IMR-90 (cell line): ENCODE measurements around the gene TNFRSF1B. TPM values are rescaled to one million over a fixed set of nuclear protein-coding genes. Genes with fewer than 3 reads are reported as not detected.

ENCODE experiments used
- ATAC-seq: fragments of 200-7000 bp; cut with Tn5 transposase; 2 replicates; pipeline ENCODE4 v1.9.1; 2020; ENCODE audit warnings: low read depth, mild to moderate bottlenecking, moderate library complexity
- BruUV-seq: library from RNA; stranded (reverse); fragments of 400-500 nt; replicated peaks from 2 replicates; lab custom pipeline; 2021; lab: Mats Ljungman, UMichigan
- CTCF ChIA-PET: fragments of 300-600 bp; formaldehyde crosslinking; extraction: SDS; loops from one replicate; lab custom pipeline; 2021; ENCODE audit warnings: antibody characterized with exemption; lab: Yijun Ruan, JAX
- POLR2A ChIA-PET: fragments of 300-600 bp; sonication (Branson Sonifier 250); formaldehyde crosslinking; loops from one replicate; lab custom pipeline; 2022; ENCODE audit warnings: antibody characterized with exemption; ENCODE audit not compliant: unreplicated experiment; lab: Charles Lee
- DNase-seq: peaks from one replicate; pipeline ENCODE4 v3.0.0; 2013
- H2AFZ ChIP-seq: replicated peaks from 2 replicates; pipeline ENCODE3; 2013; ENCODE audit warnings: low read length, mild to moderate bottlenecking; ENCODE audit not compliant: poor library complexity
- H2AK5ac ChIP-seq: 2 replicates; pipeline ENCODE4 v1.6.1; 2013; ENCODE audit warnings: low read depth, low read length, inconsistent platforms
- H2AK9ac ChIP-seq: replicated peaks from 2 replicates; pipeline ENCODE3; 2013; ENCODE audit warnings: mild to moderate bottlenecking, low read depth, low read length, moderate library complexity; ENCODE audit not compliant: poor library complexity
- H2BK120ac ChIP-seq: 2 replicates; pipeline ENCODE4 v1.6.1; 2013; ENCODE audit warnings: low read depth, low read length, inconsistent platforms
- H2BK15ac ChIP-seq: 3 replicates; pipeline ENCODE4 v1.6.1; 2013; ENCODE audit warnings: low read depth, low read length, inconsistent platforms
- H2BK20ac ChIP-seq: 2 replicates; pipeline ENCODE4 v1.6.1; 2013; ENCODE audit warnings: low read depth, mild to moderate bottlenecking, inconsistent platforms, low read length, moderate library complexity
- H2BK5ac ChIP-seq: 2 replicates; pipeline ENCODE4 v1.6.1; 2013; ENCODE audit warnings: mild to moderate bottlenecking, low read depth, low read length, inconsistent platforms; ENCODE audit not compliant: poor library complexity, severe bottlenecking
- H3K14ac ChIP-seq: replicated peaks from 2 replicates; pipeline ENCODE4 v1.6.1; 2013; ENCODE audit warnings: low read depth, low read length, inconsistent platforms
- H3K18ac ChIP-seq: 2 replicates; pipeline ENCODE4 v1.6.1; 2013; ENCODE audit warnings: low read depth, low read length, control low read depth
- H3K23ac ChIP-seq: 2 replicates; pipeline ENCODE4 v1.6.1; 2013; ENCODE audit warnings: low read depth, low read length, inconsistent platforms
- H3K27ac ChIP-seq: 2 replicates; pipeline ENCODE4 v1.5.1; 2013; ENCODE audit warnings: mild to moderate bottlenecking, control low read depth, low read length; ENCODE audit not compliant: insufficient read depth
- H3K27me3 ChIP-seq: 2 replicates; pipeline ENCODE4 v1.6.1; 2013; ENCODE audit warnings: low read length; ENCODE audit not compliant: control insufficient read depth, insufficient read depth
- H3K36me3 ChIP-seq: 2 replicates; pipeline ENCODE4 v1.6.1; 2013; ENCODE audit warnings: low read length, mixed read lengths; ENCODE audit not compliant: control insufficient read depth, insufficient read depth
- H3K4ac ChIP-seq: 2 replicates; pipeline ENCODE4 v1.6.1; 2013; ENCODE audit warnings: low read depth, low read length, inconsistent platforms
- H3K4me1 ChIP-seq: 2 replicates; pipeline ENCODE4 v1.6.1; 2013; ENCODE audit warnings: low read length, mixed read lengths; ENCODE audit not compliant: control insufficient read depth, insufficient read depth
- H3K4me2 ChIP-seq: 2 replicates; pipeline ENCODE4 v1.6.1; 2013; ENCODE audit warnings: low read depth, mild to moderate bottlenecking, control low read depth, low read length, moderate library complexity
- H3K4me3 ChIP-seq: 2 replicates; pipeline ENCODE4 v1.5.1; 2013; ENCODE audit warnings: low read depth, mild to moderate bottlenecking, control low read depth, low read length, moderate library complexity; ENCODE audit not compliant: insufficient read depth
- H3K56ac ChIP-seq: 2 replicates; pipeline ENCODE4 v1.6.1; 2013; ENCODE audit warnings: low read length, inconsistent platforms; ENCODE audit not compliant: insufficient read depth; ENCODE audit errors: extremely low read depth
- H3K79me1 ChIP-seq, 2 experiments: 2 replicates each; pipeline ENCODE4 v1.6.1; 2013; ENCODE audit warnings: low read length in 2 of 2, inconsistent platforms in 1 of 2, low read depth in 1 of 2
- H3K9ac ChIP-seq: 2 replicates; pipeline ENCODE4 v1.6.1; 2013; ENCODE audit warnings: low read depth, low read length, control low read depth
- H3K9me1 ChIP-seq: 2 replicates; pipeline ENCODE4 v1.6.1; 2013; ENCODE audit warnings: low read length, inconsistent platforms; ENCODE audit not compliant: insufficient read depth
- H3K9me3 ChIP-seq: 2 replicates; pipeline ENCODE4 v1.6.1; 2013; ENCODE audit warnings: low read length; ENCODE audit not compliant: control insufficient read depth, insufficient read depth
- H4K20me1 ChIP-seq: 2 replicates; pipeline ENCODE4 v1.6.1; 2013; ENCODE audit warnings: low read length, inconsistent platforms; ENCODE audit not compliant: insufficient read depth
- H4K5ac ChIP-seq: 2 replicates; pipeline ENCODE4 v1.6.1; 2013; ENCODE audit warnings: mild to moderate bottlenecking, low read depth, low read length, control low read depth
- H4K8ac ChIP-seq, 2 experiments: 2 replicates each; pipeline ENCODE4 v1.6.1; 2013; ENCODE audit warnings: low read depth in 2 of 2, low read length in 2 of 2, control low read depth in 1 of 2, inconsistent platforms in 1 of 2
- H4K91ac ChIP-seq: 2 replicates; pipeline ENCODE4 v1.6.1; 2013; ENCODE audit warnings: low read depth, low read length, inconsistent platforms; ENCODE audit not compliant: insufficient read depth
- BHLHE40 ChIP-seq: fragments of 150-350 bp; IDR thresholded peaks from 2 replicates; pipeline ENCODE4 v1.6.1; 2016; ENCODE audit warnings: mild to moderate bottlenecking, low read depth, low read length
- CEBPB ChIP-seq: IDR thresholded peaks from 2 replicates; pipeline ENCODE4 v1.6.1; 2012; ENCODE audit warnings: low read depth, low read length, improper control_type of control experiment
- CHD1 ChIP-seq: IDR thresholded peaks from 2 replicates; pipeline ENCODE4 v1.6.1; 2012; ENCODE audit warnings: low read depth, low read length, improper control_type of control experiment
- CTCF ChIP-seq: conservative IDR thresholded peaks from 2 replicates; pipeline ENCODE4 v1.5.1; 2012; ENCODE audit warnings: mild to moderate bottlenecking, low read depth, low read length, improper control_type of control experiment
- ELK1 ChIP-seq: fragments of 150-350 bp; IDR thresholded peaks from 2 replicates; pipeline ENCODE4 v1.6.1; 2016; ENCODE audit warnings: low read depth, mild to moderate bottlenecking, low read length, moderate library complexity, borderline replicate concordance
- FOS ChIP-seq: fragments of 150-350 bp; IDR thresholded peaks from 2 replicates; pipeline ENCODE4 v1.6.1; 2016; ENCODE audit warnings: low read depth, low read length
- MAFK ChIP-seq: IDR thresholded peaks from 2 replicates; pipeline ENCODE4 v1.6.1; 2012; ENCODE audit warnings: low read depth, low read length, improper control_type of control experiment
- MAZ ChIP-seq: IDR thresholded peaks from 2 replicates; pipeline ENCODE4 v1.6.1; 2012; ENCODE audit warnings: low read depth, mild to moderate bottlenecking, low read length, improper control_type of control experiment, moderate library complexity, borderline replicate concordance
- MXI1 ChIP-seq: IDR thresholded peaks from 2 replicates; pipeline ENCODE4 v1.6.1; 2012; ENCODE audit warnings: low read depth, mild to moderate bottlenecking, low read length, moderate library complexity, borderline replicate concordance
- NFE2L2 ChIP-seq: fragments of 150-350 bp; IDR thresholded peaks from 2 replicates; pipeline ENCODE4 v1.6.1; 2016; ENCODE audit warnings: low read depth, mild to moderate bottlenecking, low read length
- POLR2A ChIP-seq: IDR thresholded peaks from 2 replicates; pipeline ENCODE4 v1.6.1; 2012; ENCODE audit warnings: mild to moderate bottlenecking, low read depth, low read length
- RAD21 ChIP-seq: IDR thresholded peaks from 2 replicates; pipeline ENCODE4 v1.6.1; 2012; ENCODE audit warnings: low read length, improper control_type of control experiment
- RCOR1 ChIP-seq: IDR thresholded peaks from 2 replicates; pipeline ENCODE4 v1.6.1; 2012; ENCODE audit warnings: mild to moderate bottlenecking, low read length, improper control_type of control experiment; ENCODE audit not compliant: insufficient replicate concordance
- RFX5 ChIP-seq: IDR thresholded peaks from 2 replicates; pipeline ENCODE4 v1.8.0; 2012; ENCODE audit warnings: low read depth, mild to moderate bottlenecking, low read length, moderate library complexity
- SMC3 ChIP-seq: fragments of 150-350 bp; IDR thresholded peaks from 2 replicates; pipeline ENCODE4 v1.6.1; 2016; ENCODE audit warnings: low read depth, mild to moderate bottlenecking, antibody characterized with exemption, low read length, moderate library complexity
- USF2 ChIP-seq: fragments of 150-350 bp; IDR thresholded peaks from 2 replicates; pipeline ENCODE4 v1.6.1; 2017; ENCODE audit warnings: mild to moderate bottlenecking, antibody characterized with exemption, low read length, low read depth
- WGBS, 2 experiments: methylation state at CpG; one replicate each; pipeline versions ENCODE4 v1.1.5 to v1.1.7; 2013; ENCODE audit warnings: missing lambda C conversion rate in 2 of 2; ENCODE audit not compliant: insufficient read length in 1 of 2; ENCODE audit errors: extremely low coverage in 2 of 2; 5-methylcytosine and 5-hydroxymethylcytosine counted together
- dilution Hi-C: fragments of 300-500 bp; cut with HindIII; formaldehyde crosslinking; loops from one replicate; pipeline ENCODE4 v1.14.3; 2018; ENCODE audit warnings: low sequenced_read_pairs; ENCODE audit not compliant: unreplicated experiment
- in situ Hi-C: fragments of 300-500 bp; cut with MboI; formaldehyde crosslinking; loops from 3 replicates; pipeline ENCODE4 v1.14.3; 2019; ENCODE audit warnings: low sequenced_read_pairs, inconsistent platforms, mixed read lengths
- intact Hi-C: fragments of 100-400 bp; cut with micrococcal nuclease; formaldehyde crosslinking; loops from 2 replicates; pipeline ENCODE4 v1.10.0; 2022
- polyA plus RNA-seq, 3 experiments: library from polyadenylated mRNA; depleted of rRNA; stranded (reverse); fragments of >200 nt; gene quantifications; 2 replicates each; pipeline ENCODE4 v1.2.3, GENCODE V29; 2012; ENCODE audit warnings: low replicate concordance in 1 of 3
- total RNA-seq: library from RNA; depleted of rRNA; stranded (reverse); fragments of >200 nt; gene quantifications from 2 replicates; pipeline ENCODE4 v1.2.3, GENCODE V29; 2012

Gene TNFRSF1B
- total and polyA plus RNA-seq, 2 of the 4 experiments (the other 2 are of a cell fraction), result 4.3 to 8.9 TPM

GRCh38 chr1:12164210-12164609 is 2.6 kb upstream of the TNFRSF1B start:
- H3K9ac ChIP-seq, result no peak overlapping the region
- no peak overlapping the region for H3K56ac ChIP-seq
- 100% methylated on average over 1 of the region's 5 CpGs; no CpG with 5 or more reads in 1 of the 2 experiments for WGBS, 2 experiments
- H4K5ac ChIP-seq, result no peak overlapping the region
- H3K4me1 ChIP-seq, result peaks cover 18% of the 10 kb centered on the region
- no peak overlapping the region for H2BK5ac ChIP-seq
- H2BK15ac ChIP-seq, result no peak overlapping the region; the same call in 2 of the 3 replicates
- BruUV-seq, result no TSS peak
- H3K79me1 ChIP-seq, result no peaks in the 10 kb centered on the region
- no peaks in the 10 kb centered on the region for H3K36me3 ChIP-seq
- no peak overlapping the region for H3K4me2 ChIP-seq
- H4K8ac ChIP-seq, result no peak overlapping the region
- no peaks in the 10 kb centered on the region for H3K9me3 ChIP-seq
- no peak overlapping the region for H2AK9ac ChIP-seq
- H3K4me3 ChIP-seq, result no peak overlapping the region
- no peak for ATAC-seq
- H4K91ac ChIP-seq, result no peak overlapping the region
- no peak overlapping the region for H2AK5ac ChIP-seq
- no peak overlapping the region; the same call in 1 of the 2 replicates for H2BK120ac ChIP-seq
- H3K9me1 ChIP-seq, result peaks cover 17% of the 10 kb centered on the region
- no peak overlapping the region for H2BK20ac ChIP-seq
- TF ChIP-seq NFE2L2, result no peak
- TF ChIP-seq RFX5, result no peak
- no peak for TF ChIP-seq MAZ
- TF ChIP-seq RCOR1, result no peak
- TF ChIP-seq BHLHE40, result no peak
- no peak for TF ChIP-seq CTCF
- no peak for TF ChIP-seq MXI1
- TF ChIP-seq ELK1, result no peak
- TF ChIP-seq MAFK, result no peak
- TF ChIP-seq CEBPB, result no peak
- TF ChIP-seq FOS, result no peak
- no peak for TF ChIP-seq USF2
- no peak for TF ChIP-seq POLR2A
- TF ChIP-seq CHD1, result no peak
- no peak for TF ChIP-seq SMC3
- TF ChIP-seq RAD21, result no peak
- POLR2A ChIA-PET, result no interaction called here
- intact Hi-C loops, result no loop called here
- no peak overlapping the region for H3K4ac ChIP-seq
- CTCF ChIA-PET, result no interaction called here
- H3K27ac ChIP-seq, result no peak overlapping the region
- H2AFZ ChIP-seq, result no peak overlapping the region
- dilution Hi-C loops, result no loop called here
- H3K14ac ChIP-seq, result no peak overlapping the region
- no peak overlapping the region for H3K23ac ChIP-seq
- no peaks in the 10 kb centered on the region; the same call in 1 of the 2 replicates for H4K20me1 ChIP-seq
- in situ Hi-C loops, result no loop called here
- H3K18ac ChIP-seq, result no peak overlapping the region
- no peaks in the 10 kb centered on the region for H3K27me3 ChIP-seq
- no peak for DNase-seq
